ENCODE results near the gene DDI2. TPM values are rescaled to one million over a fixed set of nuclear protein-coding genes. Genes with fewer than 3 reads are reported as not detected.

Gene DDI2
- polyA plus RNA-seq, 1 donor from 2014 or later: 3.8 TPM

DNA sequence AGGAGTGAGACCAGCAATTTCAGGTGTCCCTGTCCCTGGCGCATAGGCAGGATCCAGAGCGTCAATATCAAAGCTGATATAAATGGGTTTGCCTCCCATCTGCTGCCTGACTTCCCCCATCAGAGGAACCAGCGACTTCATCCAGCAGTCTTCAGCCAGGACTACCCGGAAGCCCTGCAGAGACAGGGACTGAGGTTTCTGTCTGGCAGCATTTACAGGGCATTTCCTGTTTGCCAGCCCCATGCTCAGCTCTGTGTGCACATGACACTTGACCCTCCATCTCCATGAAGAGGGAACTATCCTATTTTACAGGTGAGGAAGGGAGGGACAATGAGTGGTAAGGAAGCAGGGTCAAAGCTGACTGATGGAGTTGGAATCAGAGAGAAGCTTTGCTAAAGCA, 39.6 kb upstream of the DDI2 start:
- Histone ChIP-seq H3K79me2 (replicated peaks; ENCODE audit: insufficient read depth, low read length) (no peaks in the 10 kb centered on the region), H3K4me2 (ENCODE audit: low read length) (no peak overlapping the region), H3K36me3 (ENCODE audit: insufficient read depth, low read length) (peaks cover 5% of the 10 kb centered on the region), H3K27me3 (ENCODE audit: insufficient read depth, low read depth, low read length) (no peaks in the 10 kb centered on the region), H3K27ac (ENCODE audit: low read length) (no peak overlapping the region), H3K9me2 (ENCODE audit: insufficient read depth, low read length) (no peaks in the 10 kb centered on the region), H3K9me3 (ENCODE audit: low read length) (no peaks in the 10 kb centered on the region), H3K9ac (ENCODE audit: low read length) (no peak overlapping the region), H3F3A (ENCODE audit: insufficient read depth, low read length, poor library complexity, severe bottlenecking) (no peaks in the 10 kb centered on the region), H2AFZ (ENCODE audit: low read depth, low read length) (no peak overlapping the region), H4K20me1 (ENCODE audit: insufficient read depth) (no peaks in the 10 kb centered on the region), H3K4me3 (ENCODE audit: low read length) (no peak overlapping the region)
- TF ChIP-seq RAD21 (conservative IDR thresholded peaks at IDR 0.05) (no peak), EP300 (conservative IDR thresholded peaks at IDR 0.05; ENCODE audit: poor library complexity, severe bottlenecking) (no peak), TAF1 (IDR thresholded peaks at IDR 0.05; ENCODE audit: low read depth) (no peak), EZH2 (IDR thresholded peaks at IDR 0.05; ENCODE audit: borderline replicate concordance, insufficient read depth, low read length, poor library complexity, severe bottlenecking) (no peak), SMC3 (conservative IDR thresholded peaks at IDR 0.05; ENCODE audit: poor library complexity) (no peak), MXI1 (conservative IDR thresholded peaks at IDR 0.05; ENCODE audit: poor library complexity, severe bottlenecking) (no peak), POLR2AphosphoS5 (IDR thresholded peaks at IDR 0.05) (no peak)
- TF ChIP-seq, protein P1, sequence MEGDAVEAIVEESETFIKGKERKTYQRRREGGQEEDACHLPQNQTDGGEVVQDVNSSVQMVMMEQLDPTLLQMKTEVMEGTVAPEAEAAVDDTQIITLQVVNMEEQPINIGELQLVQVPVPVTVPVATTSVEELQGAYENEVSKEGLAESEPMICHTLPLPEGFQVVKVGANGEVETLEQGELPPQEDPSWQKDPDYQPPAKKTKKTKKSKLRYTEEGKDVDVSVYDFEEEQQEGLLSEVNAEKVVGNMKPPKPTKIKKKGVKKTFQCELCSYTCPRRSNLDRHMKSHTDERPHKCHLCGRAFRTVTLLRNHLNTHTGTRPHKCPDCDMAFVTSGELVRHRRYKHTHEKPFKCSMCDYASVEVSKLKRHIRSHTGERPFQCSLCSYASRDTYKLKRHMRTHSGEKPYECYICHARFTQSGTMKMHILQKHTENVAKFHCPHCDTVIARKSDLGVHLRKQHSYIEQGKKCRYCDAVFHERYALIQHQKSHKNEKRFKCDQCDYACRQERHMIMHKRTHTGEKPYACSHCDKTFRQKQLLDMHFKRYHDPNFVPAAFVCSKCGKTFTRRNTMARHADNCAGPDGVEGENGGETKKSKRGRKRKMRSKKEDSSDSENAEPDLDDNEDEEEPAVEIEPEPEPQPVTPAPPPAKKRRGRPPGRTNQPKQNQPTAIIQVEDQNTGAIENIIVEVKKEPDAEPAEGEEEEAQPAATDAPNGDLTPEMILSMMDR (IDR thresholded peaks at IDR 0.05; ENCODE audit: poor library complexity, severe bottlenecking): no peak
- TF ChIP-seq, protein P2, sequence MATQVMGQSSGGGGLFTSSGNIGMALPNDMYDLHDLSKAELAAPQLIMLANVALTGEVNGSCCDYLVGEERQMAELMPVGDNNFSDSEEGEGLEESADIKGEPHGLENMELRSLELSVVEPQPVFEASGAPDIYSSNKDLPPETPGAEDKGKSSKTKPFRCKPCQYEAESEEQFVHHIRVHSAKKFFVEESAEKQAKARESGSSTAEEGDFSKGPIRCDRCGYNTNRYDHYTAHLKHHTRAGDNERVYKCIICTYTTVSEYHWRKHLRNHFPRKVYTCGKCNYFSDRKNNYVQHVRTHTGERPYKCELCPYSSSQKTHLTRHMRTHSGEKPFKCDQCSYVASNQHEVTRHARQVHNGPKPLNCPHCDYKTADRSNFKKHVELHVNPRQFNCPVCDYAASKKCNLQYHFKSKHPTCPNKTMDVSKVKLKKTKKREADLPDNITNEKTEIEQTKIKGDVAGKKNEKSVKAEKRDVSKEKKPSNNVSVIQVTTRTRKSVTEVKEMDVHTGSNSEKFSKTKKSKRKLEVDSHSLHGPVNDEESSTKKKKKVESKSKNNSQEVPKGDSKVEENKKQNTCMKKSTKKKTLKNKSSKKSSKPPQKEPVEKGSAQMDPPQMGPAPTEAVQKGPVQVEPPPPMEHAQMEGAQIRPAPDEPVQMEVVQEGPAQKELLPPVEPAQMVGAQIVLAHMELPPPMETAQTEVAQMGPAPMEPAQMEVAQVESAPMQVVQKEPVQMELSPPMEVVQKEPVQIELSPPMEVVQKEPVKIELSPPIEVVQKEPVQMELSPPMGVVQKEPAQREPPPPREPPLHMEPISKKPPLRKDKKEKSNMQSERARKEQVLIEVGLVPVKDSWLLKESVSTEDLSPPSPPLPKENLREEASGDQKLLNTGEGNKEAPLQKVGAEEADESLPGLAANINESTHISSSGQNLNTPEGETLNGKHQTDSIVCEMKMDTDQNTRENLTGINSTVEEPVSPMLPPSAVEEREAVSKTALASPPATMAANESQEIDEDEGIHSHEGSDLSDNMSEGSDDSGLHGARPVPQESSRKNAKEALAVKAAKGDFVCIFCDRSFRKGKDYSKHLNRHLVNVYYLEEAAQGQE (IDR thresholded peaks at IDR 0.05; ENCODE audit: borderline replicate concordance): no peak

DNA sequence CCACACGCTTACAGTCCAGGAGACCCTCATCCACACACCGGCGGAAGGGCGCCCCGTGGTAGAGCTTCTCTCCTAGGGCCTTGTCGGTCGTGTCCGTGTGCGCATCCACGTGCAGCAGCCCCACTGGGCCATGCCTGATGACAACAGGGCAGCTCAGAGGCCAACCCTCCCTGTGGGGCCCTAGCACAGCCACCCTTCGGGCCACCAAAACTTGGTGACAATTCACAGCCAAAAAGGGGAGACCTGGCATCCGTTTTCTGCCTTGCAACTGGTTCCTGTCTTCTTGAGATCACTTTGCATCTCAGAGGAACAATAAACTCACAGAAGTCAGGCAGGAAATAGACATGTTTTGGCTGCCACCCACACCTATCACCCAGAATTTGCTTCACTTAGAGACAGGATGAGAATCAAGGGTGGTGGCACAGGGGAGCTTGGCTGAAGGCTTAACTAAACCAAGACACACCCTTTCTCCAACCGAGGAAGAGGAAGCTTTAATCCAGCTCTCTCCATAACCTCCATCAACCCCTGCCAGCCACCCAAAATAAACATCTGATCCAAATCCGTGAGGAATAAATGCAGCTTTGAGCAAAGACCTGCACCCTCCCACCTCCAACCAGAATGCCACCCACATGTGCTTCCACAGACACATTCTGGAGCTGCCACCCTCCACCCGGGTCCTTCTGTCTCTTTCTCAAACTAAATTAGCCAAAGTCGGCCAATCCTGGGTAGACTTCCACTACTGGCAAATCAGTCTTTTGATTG, 38.2 kb upstream of the DDI2 start:
- Histone ChIP-seq H3K9ac (ENCODE audit: low read length) (no peak overlapping the region), H3K79me2 (replicated peaks; ENCODE audit: insufficient read depth, low read length) (no peaks in the 10 kb centered on the region), H3K4me2 (ENCODE audit: low read length) (no peak overlapping the region), H2AFZ (ENCODE audit: low read depth, low read length) (no peak overlapping the region), H3K9me2 (ENCODE audit: insufficient read depth, low read length) (no peaks in the 10 kb centered on the region), H3K9me3 (ENCODE audit: low read length) (no peaks in the 10 kb centered on the region), H3K27me3 (ENCODE audit: insufficient read depth, low read depth, low read length) (no peaks in the 10 kb centered on the region), H3K27ac (ENCODE audit: low read length) (no peak overlapping the region), H4K20me1 (ENCODE audit: insufficient read depth) (no peaks in the 10 kb centered on the region), H3K36me3 (ENCODE audit: insufficient read depth, low read length) (peaks cover 5% of the 10 kb centered on the region), H3K4me3 (ENCODE audit: low read length) (no peak overlapping the region), H3F3A (ENCODE audit: insufficient read depth, low read length, poor library complexity, severe bottlenecking) (no peaks in the 10 kb centered on the region)
- TF ChIP-seq POLR2AphosphoS5 (IDR thresholded peaks at IDR 0.05) (no peak), SMC3 (conservative IDR thresholded peaks at IDR 0.05; ENCODE audit: poor library complexity) (no peak), EP300 (conservative IDR thresholded peaks at IDR 0.05; ENCODE audit: poor library complexity, severe bottlenecking) (no peak), RAD21 (conservative IDR thresholded peaks at IDR 0.05) (no peak), TAF1 (IDR thresholded peaks at IDR 0.05; ENCODE audit: low read depth) (no peak)
- TF ChIP-seq, protein P2 (IDR thresholded peaks at IDR 0.05; ENCODE audit: borderline replicate concordance): no peak

Data from neural cell (in vitro differentiated cells).